ENCODE measurements around the gene ACTR8.

DNA sequence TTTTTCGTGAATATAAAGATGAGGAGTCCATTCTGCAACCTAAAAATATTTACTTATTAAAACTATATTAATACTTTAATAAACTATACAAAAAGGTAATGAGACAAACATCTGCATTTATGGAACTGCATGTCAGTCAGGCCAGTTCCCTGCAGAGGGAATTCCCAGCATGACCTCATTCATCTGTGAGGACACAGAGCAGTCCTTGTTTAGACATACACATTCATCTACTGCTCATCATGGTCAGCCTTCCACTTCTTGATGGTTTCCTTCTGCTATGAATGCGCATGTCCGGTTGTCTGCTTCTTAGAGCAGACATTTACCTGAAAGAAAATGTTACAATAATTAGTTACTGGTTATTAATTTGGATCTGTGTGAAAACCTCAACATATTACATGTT, 3.3 kb upstream of the ACTR8 start:
- no peak for TF ChIP-seq CTCF (IDR thresholded peaks at IDR 0.05)
- TF ChIP-seq POLR2A (IDR thresholded peaks at IDR 0.05): no peak
